GM20000 (cell line): Measurements from ENCODE around the gene MATCAP1.

Experiments used
- DNase-seq: peaks from one replicate; pipeline ENCODE4 v3.0.0; 2012; ENCODE audit warnings: low spot score
- CTCF ChIP-seq: IDR thresholded peaks from 2 replicates; pipeline ENCODE4 v1.5.1; 2012; ENCODE audit warnings: mild to moderate bottlenecking, control low read depth; ENCODE audit errors: extremely low read depth, missing control alignments

Gene MATCAP1

DNA sequence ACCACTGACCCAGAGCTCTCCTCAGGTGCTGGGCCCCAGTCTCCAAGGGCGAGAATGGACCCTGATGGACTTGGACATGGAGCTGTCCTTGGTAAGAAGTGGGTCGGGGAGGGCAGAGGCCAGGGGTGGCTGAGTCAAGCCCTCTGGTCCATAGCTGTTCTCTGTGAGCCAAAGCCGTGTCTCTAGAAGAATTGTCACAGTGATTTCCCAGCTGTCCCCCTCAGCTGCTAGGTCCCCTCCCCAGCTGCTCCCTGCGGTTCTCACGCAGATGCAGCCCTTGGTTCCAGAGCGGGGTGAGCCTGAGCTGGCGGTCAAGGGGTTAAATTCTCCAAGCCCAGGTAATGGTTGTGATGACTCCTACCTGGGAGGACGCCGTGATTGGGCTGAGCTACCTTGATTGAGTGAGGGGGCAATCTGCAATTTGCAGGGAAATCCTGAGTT lies 14.7 kb downstream of the MATCAP1 start:
- DNase-seq, result no peak
- TF ChIP-seq CTCF, result no peak

- DNase-seq, result no peak
- TF ChIP-seq CTCF, result no peak
Observed at GRCh38 chr16:67167588-67167987, 16.2 kb downstream of the MATCAP1 start.

GRCh38 chr16:67166598-67167168 lies 17.1 kb downstream of the MATCAP1 start:
- peak; percentile 60 for DNase-seq
- no peak for TF ChIP-seq CTCF

DNA sequence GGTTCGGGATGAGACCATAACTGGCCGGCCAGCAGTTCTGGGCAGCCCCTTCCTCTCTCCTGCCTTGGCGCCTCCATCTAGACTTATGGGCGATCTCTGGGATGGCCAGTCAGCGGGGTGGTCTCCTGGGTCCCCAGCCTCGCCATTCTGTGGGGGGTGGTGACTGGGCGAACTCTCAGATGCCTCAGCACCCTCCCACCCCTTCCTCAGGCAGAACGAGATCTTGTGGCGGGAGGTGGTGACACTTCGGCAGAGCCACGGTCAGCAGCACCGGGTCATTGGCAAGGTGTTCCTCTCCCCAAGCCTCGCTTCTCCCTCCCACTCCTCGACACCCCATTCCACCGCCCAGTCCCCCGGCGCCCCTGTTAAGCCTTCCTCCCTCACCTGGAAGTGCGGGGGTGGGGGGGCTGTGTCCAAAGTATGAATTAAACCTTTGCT lies 17.6 kb downstream of the MATCAP1 start:
- DNase-seq, result no peak
- TF ChIP-seq CTCF, result no peak

GRCh38 chr16:67165121-67166078 lies 18.4 kb downstream of the MATCAP1 start:
- DNase-seq, result no peak
- no peak for TF ChIP-seq CTCF

- DNase-seq, result peak; percentile 65
- no peak for TF ChIP-seq CTCF
Observed at GRCh38 chr16:67164599-67165061, 19.1 kb downstream of the MATCAP1 start, which contains the start of gene HSF4. Gene HSF4, plus strand, starts transcription at chr16:67164745. Its CDS starts 67 bp downstream, at chr16:67164812.

DNA sequence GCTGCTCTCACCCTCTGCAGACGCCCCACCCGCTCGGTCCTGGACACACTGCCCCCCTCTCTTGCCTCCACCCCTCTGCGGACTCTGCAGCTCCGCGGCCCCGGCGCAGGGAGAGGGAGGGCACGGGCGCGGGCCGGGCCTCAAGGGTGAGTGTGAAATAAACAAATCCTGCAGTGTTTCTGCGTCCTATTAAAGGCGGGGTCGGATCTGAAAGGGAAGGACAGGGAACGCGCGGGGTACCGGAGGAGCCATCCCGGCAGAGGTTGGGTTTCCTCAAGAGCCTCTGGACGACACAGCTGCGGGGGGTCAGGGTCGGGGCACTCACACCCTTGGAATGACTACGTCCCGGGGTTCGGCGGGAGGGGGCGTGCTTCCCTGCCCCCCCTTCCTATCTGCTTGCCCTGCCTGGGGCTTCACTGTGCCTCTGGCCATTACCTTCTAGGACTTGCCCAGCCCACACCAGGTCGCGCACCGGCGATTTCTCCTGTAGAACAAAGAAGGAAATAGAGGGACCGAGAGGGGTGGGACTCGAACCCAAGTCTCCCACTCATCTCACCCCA lies 19.7 kb downstream of the MATCAP1 start:
- no peak for TF ChIP-seq CTCF
- no peak for DNase-seq
